Effector memory CD4-positive, alpha-beta T cell (primary cell): ENCODE data around the gene DAPK2.
"Not testable (repeated sequence)": the region's sequence is repeated elsewhere in the genome, so short reads cannot be mapped to it uniquely, and the experiment has no call there.

Experiments used
- DNase-seq, 3 donors: peaks; one replicate each; pipeline ENCODE4 v3.0.0-alpha.2; 2020
- H3K27ac ChIP-seq: 2 replicates; pipeline ENCODE4 v1.7.0; 2013; ENCODE audit warnings: mild to moderate bottlenecking, low read length, moderate library complexity; ENCODE audit not compliant: insufficient read depth, poor library complexity, severe bottlenecking
- H3K27me3 ChIP-seq: replicated peaks from 2 replicates; pipeline ENCODE4 v1.7.0; 2013; ENCODE audit warnings: mild to moderate bottlenecking, low read length; ENCODE audit not compliant: insufficient read depth, control insufficient read depth, poor library complexity, severe bottlenecking
- H3K36me3 ChIP-seq: 2 replicates; pipeline ENCODE4 v1.7.0; 2013; ENCODE audit warnings: mild to moderate bottlenecking, low read length, moderate library complexity; ENCODE audit not compliant: control insufficient read depth, insufficient read depth
- H3K4me1 ChIP-seq: 2 replicates; pipeline ENCODE4 v1.7.0; 2013; ENCODE audit warnings: low read length, mild to moderate bottlenecking; ENCODE audit not compliant: control insufficient read depth, insufficient read depth, poor library complexity, severe bottlenecking
- H3K4me3 ChIP-seq: 2 replicates; pipeline ENCODE4 v1.7.0; 2013; ENCODE audit warnings: low read length, low read depth, mild to moderate bottlenecking; ENCODE audit not compliant: insufficient read depth, poor library complexity, severe bottlenecking
- H3K9me3 ChIP-seq: 2 replicates; pipeline ENCODE4 v1.7.0; 2013; ENCODE audit warnings: mild to moderate bottlenecking, low read length, moderate library complexity; ENCODE audit not compliant: control insufficient read depth

The DAPK2 gene

GRCh38 chr15:64072812-64073211 lies 26.5 kb upstream of the DAPK2 start:
- H3K27ac ChIP-seq = no peak overlapping the region
- no peaks in the 10 kb centered on the region for H3K4me1 ChIP-seq
- peaks cover 16% of the 10 kb centered on the region for H3K36me3 ChIP-seq
- no peaks in the 10 kb centered on the region for H3K27me3 ChIP-seq
- no peak overlapping the region for H3K4me3 ChIP-seq
- DNase-seq = no peak
- no peaks in the 10 kb centered on the region for H3K9me3 ChIP-seq

GRCh38 chr15:64071931-64072765 lies 25.9 kb upstream of the DAPK2 start:
- no peak overlapping the region for H3K4me3 ChIP-seq
- no peaks in the 10 kb centered on the region for H3K4me1 ChIP-seq
- peaks cover 16% of the 10 kb centered on the region for H3K36me3 ChIP-seq
- H3K27me3 ChIP-seq = no peaks in the 10 kb centered on the region
- no peak for DNase-seq
- no peaks in the 10 kb centered on the region for H3K9me3 ChIP-seq
- no peak overlapping the region for H3K27ac ChIP-seq

GRCh38 chr15:64070965-64071851 lies 24.9 kb upstream of the DAPK2 start:
- no peak for DNase-seq
- H3K4me1 ChIP-seq = no peaks in the 10 kb centered on the region
- no peaks in the 10 kb centered on the region for H3K9me3 ChIP-seq
- no peak overlapping the region for H3K4me3 ChIP-seq
- H3K27me3 ChIP-seq = no peaks in the 10 kb centered on the region
- H3K27ac ChIP-seq = no peak overlapping the region
- peaks cover 16% of the 10 kb centered on the region for H3K36me3 ChIP-seq

- peaks cover 12% of the 10 kb centered on the region for H3K36me3 ChIP-seq
- H3K27ac ChIP-seq = no peak overlapping the region
- H3K4me3 ChIP-seq = no peak overlapping the region
- H3K27me3 ChIP-seq = no peaks in the 10 kb centered on the region
- H3K9me3 ChIP-seq = no peaks in the 10 kb centered on the region
- DNase-seq = no peak
- no peaks in the 10 kb centered on the region for H3K4me1 ChIP-seq
Measured at GRCh38 chr15:64070106-64070505, 23.8 kb upstream of the DAPK2 start.

GRCh38 chr15:64068133-64068532 lies 21.8 kb upstream of the DAPK2 start:
- Histone ChIP-seq H3K4me3 (no peak overlapping the region), H3K27ac (no peak overlapping the region), H3K36me3 (peaks cover 5% of the 10 kb centered on the region), H3K9me3 (no peaks in the 10 kb centered on the region), H3K27me3 (no peaks in the 10 kb centered on the region), H3K4me1 (no peaks in the 10 kb centered on the region)
- DNase-seq = no peak

- H3K9me3 ChIP-seq = no peaks in the 10 kb centered on the region
- H3K27me3 ChIP-seq = no peaks in the 10 kb centered on the region
- H3K36me3 ChIP-seq = peaks cover 5% of the 10 kb centered on the region
- H3K4me3 ChIP-seq = no peak overlapping the region
- DNase-seq = peak; percentile 28 to 53 (median 34)
- H3K27ac ChIP-seq = no peak overlapping the region
- no peaks in the 10 kb centered on the region for H3K4me1 ChIP-seq
Measured at GRCh38 chr15:64067564-64068030, 21.3 kb upstream of the DAPK2 start.

- Histone ChIP-seq H3K4me3 (no peak overlapping the region), H3K4me1 (no peaks in the 10 kb centered on the region), H3K9me3 (no peaks in the 10 kb centered on the region), H3K27me3 (no peaks in the 10 kb centered on the region), H3K27ac (no peak overlapping the region), H3K36me3 (no peaks in the 10 kb centered on the region)
- no peak for DNase-seq
Measured at GRCh38 chr15:64066451-64066850, 20.2 kb upstream of the DAPK2 start.

- no peaks in the 10 kb centered on the region for H3K4me1 ChIP-seq
- H3K27ac ChIP-seq = no peak overlapping the region
- H3K4me3 ChIP-seq = no peak overlapping the region
- no peaks in the 10 kb centered on the region for H3K9me3 ChIP-seq
- H3K36me3 ChIP-seq = no peaks in the 10 kb centered on the region
- DNase-seq = no peak
- H3K27me3 ChIP-seq = no peaks in the 10 kb centered on the region
Measured at GRCh38 chr15:64060716-64061115, 14.4 kb upstream of the DAPK2 start.

GRCh38 chr15:64059104-64059503 lies 12.8 kb upstream of the DAPK2 start:
- not testable (repeated sequence) for H3K4me1 ChIP-seq, H3K27me3 ChIP-seq, H3K4me3 ChIP-seq, H3K9me3 ChIP-seq, H3K27ac ChIP-seq, DNase-seq, H3K36me3 ChIP-seq

GRCh38 chr15:64058279-64058678 lies 12.0 kb upstream of the DAPK2 start:
- Histone ChIP-seq H3K36me3 (no peaks in the 10 kb centered on the region), H3K27ac (no peak overlapping the region), H3K4me3 (no peak overlapping the region), H3K27me3 (no peaks in the 10 kb centered on the region), H3K4me1 (no peaks in the 10 kb centered on the region), H3K9me3 (no peaks in the 10 kb centered on the region)
- DNase-seq = no peak
